Natural killer cell (primary cell): ENCODE measurements around the gene CBARP. TPM values are rescaled to one million over a fixed set of nuclear protein-coding genes. Genes with fewer than 3 reads are reported as not detected.

Source experiments
- ATAC-seq, 3 donors: fragments of 150-1000 bp in 2 of 3; fragments of 200-7000 bp in 1 of 3; cut with Tn5 transposase; 1 replicate in 1 of 3; 2 replicates in 2 of 3; pipeline ENCODE4 v1.10.0; 2021; ENCODE audit warnings: mild to moderate bottlenecking in 2 of 3, moderate library complexity in 2 of 3
- DNase-seq, 2 donors: peaks; one replicate each; pipeline versions ENCODE4 v3.0.0 to v3.0.0-alpha.2; 2013 to 2021; ENCODE audit warnings: mixed read lengths in 1 of 2
- H3K27ac ChIP-seq: one replicate; pipeline ENCODE4 v1.5.1; 2013; ENCODE audit warnings: mild to moderate bottlenecking, low read length
- H3K27me3 ChIP-seq: one replicate; pipeline ENCODE4 v1.6.1; 2013; ENCODE audit warnings: low read length; ENCODE audit not compliant: control insufficient read depth, insufficient read depth
- H3K36me3 ChIP-seq: one replicate; pipeline ENCODE4 v1.6.1; 2013; ENCODE audit warnings: low read length; ENCODE audit not compliant: control insufficient read depth, insufficient read depth
- H3K4me1 ChIP-seq: one replicate; pipeline ENCODE4 v1.6.1; 2013; ENCODE audit warnings: low read length; ENCODE audit not compliant: control insufficient read depth, insufficient read depth
- H3K4me3 ChIP-seq: one replicate; pipeline ENCODE4 v1.5.1; 2013; ENCODE audit warnings: low read length
- H3K9me3 ChIP-seq: one replicate; pipeline ENCODE4 v1.6.1; 2013; ENCODE audit warnings: low read length; ENCODE audit not compliant: control insufficient read depth, insufficient read depth
- H3K27ac Mint-ChIP-seq, 2 donors: one replicate each; pipeline ENCODE4 v1.8.0; 2022; ENCODE audit warnings: mild to moderate bottlenecking in 2 of 2, mixed read lengths in 2 of 2, moderate library complexity in 1 of 2
- H3K27me3 Mint-ChIP-seq, 2 donors: one replicate each; pipeline ENCODE4 v1.8.0; 2022; ENCODE audit warnings: low read depth in 2 of 2, mixed read lengths in 2 of 2
- H3K36me3 Mint-ChIP-seq: one replicate; pipeline ENCODE4 v1.8.0; 2022; ENCODE audit warnings: mixed read lengths
- H3K4me1 Mint-ChIP-seq, 2 donors: one replicate each; pipeline ENCODE4 v1.8.0; 2022; ENCODE audit warnings: mixed read lengths in 2 of 2
- H3K4me3 Mint-ChIP-seq: one replicate; pipeline ENCODE4 v1.8.0; 2022; ENCODE audit warnings: mild to moderate bottlenecking, moderate library complexity, mixed read lengths
- H3K9me3 Mint-ChIP-seq, 2 donors: one replicate each; pipeline ENCODE4 v1.8.0; 2022; ENCODE audit warnings: mixed read lengths in 2 of 2
- WGBS: methylation state at CpG from one replicate; pipeline ENCODE4 v1.1.7; 2013; ENCODE audit warnings: missing lambda C conversion rate; ENCODE audit not compliant: insufficient coverage; 5-methylcytosine and 5-hydroxymethylcytosine counted together
- intact Hi-C: fragments of 100-400 bp; cut with micrococcal nuclease; formaldehyde crosslinking; loops from one replicate; pipeline ENCODE4 v1.14.2; 2022
- total RNA-seq, 4 donors: library from RNA; stranded (reverse); fragments of 120-200 nt in 1 of 4; gene quantifications; one replicate each; pipeline versions ENCODE4 v1.2.3 to v1.2.4, GENCODE V29; 2013 to 2022
- TF ChIP-seq, protein P1 (sequence below): fragments of 200-600 bp; IDR thresholded peaks from one replicate; pipeline ENCODE4 v1.8.0; 2022; ENCODE audit warnings: antibody characterized with exemption

Gene CBARP
- total RNA-seq, 3 donors from 2014 or later (not counting 1 experiment from before 2014, with no cell fraction given): 0.14 to 0.41 TPM; not detected in 1

DNA sequence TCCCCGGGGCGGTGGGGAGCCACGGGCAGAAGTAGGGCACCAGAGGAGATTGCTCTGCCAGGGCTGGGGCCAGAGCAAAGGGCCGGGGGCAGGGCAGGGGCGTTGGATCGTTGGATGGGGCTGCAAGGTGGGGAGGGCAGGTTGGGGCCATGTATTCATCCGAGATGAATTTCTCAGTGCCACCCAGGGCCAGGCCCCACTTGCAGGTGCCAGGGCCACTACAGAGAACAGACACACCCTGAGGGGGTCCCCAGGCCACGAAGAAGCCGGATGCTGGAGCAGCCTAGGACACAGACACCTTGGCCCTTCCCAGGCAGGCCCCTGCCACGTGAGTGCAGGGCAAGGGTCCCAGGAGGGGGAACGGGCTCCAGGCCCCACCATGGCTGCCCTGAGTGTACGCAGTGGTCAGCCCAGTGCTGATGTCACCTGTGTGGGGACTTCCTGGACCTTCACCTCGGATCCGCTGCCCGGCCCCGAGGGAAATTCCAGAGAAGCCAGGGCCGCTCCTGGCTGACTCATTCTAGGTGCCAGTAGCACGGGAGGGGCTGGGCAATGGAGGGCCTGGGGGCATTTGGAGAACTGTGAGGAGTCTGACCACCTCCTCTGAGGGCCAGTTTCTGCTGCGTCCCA, 54.1 kb downstream of the CBARP start:
- H3K4me3 Mint-ChIP-seq: no peak overlapping the region
- peaks cover 8 to 12% of the 10 kb centered on the region in 2 donors for H3K27me3 Mint-ChIP-seq
- ATAC-seq (no peak), DNase-seq (no peak)
- no peaks in the 10 kb centered on the region for H3K36me3 Mint-ChIP-seq
- H3K27ac Mint-ChIP-seq: no peak overlapping the region
- intact Hi-C loops: no loop called here
- H3K9me3 Mint-ChIP-seq: no peaks in the 10 kb centered on the region
- TF ChIP-seq, protein P1, sequence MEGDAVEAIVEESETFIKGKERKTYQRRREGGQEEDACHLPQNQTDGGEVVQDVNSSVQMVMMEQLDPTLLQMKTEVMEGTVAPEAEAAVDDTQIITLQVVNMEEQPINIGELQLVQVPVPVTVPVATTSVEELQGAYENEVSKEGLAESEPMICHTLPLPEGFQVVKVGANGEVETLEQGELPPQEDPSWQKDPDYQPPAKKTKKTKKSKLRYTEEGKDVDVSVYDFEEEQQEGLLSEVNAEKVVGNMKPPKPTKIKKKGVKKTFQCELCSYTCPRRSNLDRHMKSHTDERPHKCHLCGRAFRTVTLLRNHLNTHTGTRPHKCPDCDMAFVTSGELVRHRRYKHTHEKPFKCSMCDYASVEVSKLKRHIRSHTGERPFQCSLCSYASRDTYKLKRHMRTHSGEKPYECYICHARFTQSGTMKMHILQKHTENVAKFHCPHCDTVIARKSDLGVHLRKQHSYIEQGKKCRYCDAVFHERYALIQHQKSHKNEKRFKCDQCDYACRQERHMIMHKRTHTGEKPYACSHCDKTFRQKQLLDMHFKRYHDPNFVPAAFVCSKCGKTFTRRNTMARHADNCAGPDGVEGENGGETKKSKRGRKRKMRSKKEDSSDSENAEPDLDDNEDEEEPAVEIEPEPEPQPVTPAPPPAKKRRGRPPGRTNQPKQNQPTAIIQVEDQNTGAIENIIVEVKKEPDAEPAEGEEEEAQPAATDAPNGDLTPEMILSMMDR: no peak
- Histone ChIP-seq H3K36me3 (no peaks in the 10 kb centered on the region), H3K4me1 (peaks cover 7% of the 10 kb centered on the region), H3K4me3 (no peak overlapping the region), H3K27ac (no peak overlapping the region), H3K9me3 (no peaks in the 10 kb centered on the region), H3K27me3 (no peaks in the 10 kb centered on the region)
- 70% methylated on average over 19 of the region's 19 CpGs for WGBS
- peaks cover 0 to 18% of the 10 kb centered on the region in 2 donors for H3K4me1 Mint-ChIP-seq

DNA sequence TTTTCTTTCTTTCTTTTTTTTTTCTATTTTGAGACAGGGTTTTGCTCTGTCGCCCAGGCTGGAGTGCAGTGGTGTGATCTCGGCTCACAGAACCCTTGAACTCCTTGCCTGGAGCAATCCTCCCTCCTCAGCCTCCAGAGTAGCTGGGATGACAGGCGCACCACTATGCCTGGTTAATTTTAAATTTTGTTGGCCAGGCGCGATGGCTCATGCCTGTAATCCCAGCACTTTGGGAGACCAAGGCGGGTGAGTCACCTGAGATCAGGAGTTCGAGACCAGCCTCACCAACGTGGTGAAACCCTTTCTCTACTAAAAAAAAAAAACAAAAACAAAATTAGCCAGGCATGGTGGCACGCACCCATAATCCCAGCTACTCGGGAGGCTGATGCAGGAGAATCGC, 55.1 kb downstream of the CBARP start:
- no peaks in the 10 kb centered on the region for H3K9me3 ChIP-seq
- TF ChIP-seq, protein P1: no peak
- no peak overlapping the region for H3K27ac ChIP-seq
- DNase-seq (no peak), ATAC-seq (no peak)
- Mint-ChIP-seq H3K4me1 (peaks cover 0 to 19% of the 10 kb centered on the region in 2 donors), H3K27ac (no peak overlapping the region), H3K27me3 (peaks cover 8 to 12% of the 10 kb centered on the region in 2 donors), H3K9me3 (no peaks in the 10 kb centered on the region), H3K36me3 (no peaks in the 10 kb centered on the region), H3K4me3 (no peak overlapping the region)
- WGBS: 94% methylated on average over 11 of the region's 11 CpGs
- H3K36me3 ChIP-seq: no peaks in the 10 kb centered on the region
- no peaks in the 10 kb centered on the region for H3K27me3 ChIP-seq
- intact Hi-C loops: no loop called here
- H3K4me3 ChIP-seq: no peak overlapping the region
- peaks cover 9% of the 10 kb centered on the region for H3K4me1 ChIP-seq

DNA sequence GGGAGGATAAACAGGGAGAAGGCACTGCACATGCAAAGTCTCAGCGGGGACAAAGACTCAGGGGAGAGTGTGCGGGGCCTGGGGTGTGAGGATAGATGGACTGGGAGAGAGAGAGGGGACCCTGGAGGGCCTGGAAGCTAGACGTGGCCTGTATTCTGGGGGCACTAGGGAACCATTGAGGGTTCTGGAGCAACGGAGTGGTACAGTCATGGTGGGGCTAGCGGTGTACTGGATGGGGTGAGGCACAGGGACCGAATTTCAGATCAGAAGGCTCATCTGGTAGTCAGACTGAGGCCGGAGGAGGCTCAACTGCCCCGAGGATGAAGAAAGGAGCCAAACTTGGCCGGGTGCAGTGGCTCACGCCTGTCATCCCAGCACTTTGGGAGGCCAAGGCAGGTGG, 55.7 kb downstream of the CBARP start:
- no peak overlapping the region for H3K27ac ChIP-seq
- peaks cover 15% of the 10 kb centered on the region for H3K4me1 ChIP-seq
- Mint-ChIP-seq H3K27me3 (peaks cover 8 to 12% of the 10 kb centered on the region in 2 donors), H3K36me3 (no peaks in the 10 kb centered on the region), H3K4me1 (peaks cover 0 to 24% of the 10 kb centered on the region in 2 donors), H3K9me3 (no peaks in the 10 kb centered on the region), H3K27ac (no peak overlapping the region), H3K4me3 (no peak overlapping the region)
- no peak overlapping the region for H3K4me3 ChIP-seq
- intact Hi-C loops: no loop called here
- no peak for DNase-seq
- H3K9me3 ChIP-seq: no peaks in the 10 kb centered on the region
- TF ChIP-seq, protein P1: no peak
- no peaks in the 10 kb centered on the region for H3K27me3 ChIP-seq
- WGBS: 94% methylated on average over 10 of the region's 10 CpGs
- no peaks in the 10 kb centered on the region for H3K36me3 ChIP-seq
- no peak for ATAC-seq

DNA sequence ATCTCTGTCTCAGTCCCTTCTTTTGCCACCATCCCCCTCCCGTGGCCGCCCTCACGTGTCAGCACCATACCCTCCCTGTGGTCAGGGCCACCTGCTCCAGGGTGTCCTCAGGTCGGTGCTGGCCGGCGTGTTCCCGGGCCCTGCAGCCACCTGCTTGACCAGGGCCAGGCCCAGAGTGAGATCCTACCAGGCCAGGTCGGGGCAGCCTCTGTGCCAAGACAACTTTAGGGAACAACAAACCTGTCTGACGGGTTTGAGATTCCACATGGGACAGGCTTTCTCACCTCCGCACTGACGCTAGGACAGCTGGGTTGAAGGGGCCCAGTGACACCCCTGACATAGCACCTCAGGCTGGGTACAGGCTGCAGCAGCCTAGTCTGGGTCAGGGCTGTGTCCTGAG, 56.2 kb downstream of the CBARP start:
- ATAC-seq (no peak), DNase-seq (no peak)
- H3K4me1 Mint-ChIP-seq: peaks cover 0 to 24% of the 10 kb centered on the region in 2 donors
- H3K9me3 ChIP-seq: no peaks in the 10 kb centered on the region
- no peaks in the 10 kb centered on the region for H3K36me3 Mint-ChIP-seq
- H3K4me3 ChIP-seq: no peak overlapping the region
- TF ChIP-seq, protein P1: no peak
- peaks cover 15% of the 10 kb centered on the region for H3K4me1 ChIP-seq
- H3K27ac ChIP-seq: no peak overlapping the region
- intact Hi-C loops: no loop called here
- no peak overlapping the region for H3K27ac Mint-ChIP-seq
- 90% methylated on average over 11 of the region's 11 CpGs for WGBS
- H3K27me3 ChIP-seq: no peaks in the 10 kb centered on the region
- H3K9me3 Mint-ChIP-seq: no peaks in the 10 kb centered on the region
- H3K4me3 Mint-ChIP-seq: no peak overlapping the region
- peaks cover 8 to 12% of the 10 kb centered on the region in 2 donors for H3K27me3 Mint-ChIP-seq
- no peaks in the 10 kb centered on the region for H3K36me3 ChIP-seq
